Naive B cell (primary cell): ENCODE results near the gene C6orf62. TPM values are rescaled to one million over a fixed set of nuclear protein-coding genes. Genes with fewer than 3 reads are reported as not detected.
A peak's percentile ranks its signal among the peaks of the same experiment; 100 is the strongest.
"Not testable (repeated sequence)": the region's sequence is repeated elsewhere in the genome, so short reads cannot be mapped to it uniquely, and the experiment has no call there.

Experiments used
- ATAC-seq, 2 donors: fragments of 150-1000 bp; cut with Tn5 transposase; 2 replicates each; pipeline ENCODE4 v1.10.0; 2021; ENCODE audit warnings: low read depth in 2 of 2, mild to moderate bottlenecking in 2 of 2, moderate library complexity in 2 of 2
- DNase-seq: peaks from one replicate; pipeline ENCODE4 v3.0.0; 2022
- H3K27ac Mint-ChIP-seq, 6 donors: one replicate each; pipeline ENCODE4 v1.8.0; 2020 to 2022; ENCODE audit warnings: mild to moderate bottlenecking in 6 of 6, mixed read lengths in 6 of 6, moderate library complexity in 5 of 6, inconsistent platforms in 2 of 6
- H3K27me3 Mint-ChIP-seq, 3 donors: one replicate each; pipeline ENCODE4 v1.8.0; 2021 to 2022; ENCODE audit warnings: mixed read lengths in 3 of 3, mild to moderate bottlenecking in 1 of 3
- H3K36me3 Mint-ChIP-seq, 2 donors: one replicate each; pipeline ENCODE4 v1.8.0; 2020 to 2022; ENCODE audit warnings: mixed read lengths in 2 of 2, inconsistent platforms in 1 of 2, mild to moderate bottlenecking in 1 of 2
- H3K4me1 Mint-ChIP-seq, 3 donors: one replicate each; pipeline ENCODE4 v1.8.0; 2020 to 2022; ENCODE audit warnings: mixed read lengths in 3 of 3, inconsistent platforms in 1 of 3, mild to moderate bottlenecking in 1 of 3, moderate library complexity in 1 of 3
- H3K4me3 Mint-ChIP-seq, 8 donors: one replicate each; pipeline ENCODE4 v1.8.0; 2020 to 2022; ENCODE audit warnings: mild to moderate bottlenecking in 8 of 8, mixed read lengths in 8 of 8, moderate library complexity in 8 of 8, inconsistent platforms in 2 of 8
- H3K9me3 Mint-ChIP-seq, 7 donors: one replicate each; pipeline ENCODE4 v1.8.0; 2020 to 2022; ENCODE audit warnings: mixed read lengths in 7 of 7, mild to moderate bottlenecking in 5 of 7, inconsistent platforms in 2 of 7, moderate library complexity in 1 of 7
- polyA plus RNA-seq, 6 donors: library from polyadenylated mRNA; unstranded; fragments of 300-500 nt; fragmentation: Illumina TruSeq; gene quantifications; one replicate each; pipeline ENCODE4 v1.2.3, GENCODE V29; 2021; ENCODE audit warnings: low read depth in 6 of 6

C6orf62 gene
- polyA plus RNA-seq, 6 donors from 2014 or later: 100 to 145 (median 120) TPM

DNA sequence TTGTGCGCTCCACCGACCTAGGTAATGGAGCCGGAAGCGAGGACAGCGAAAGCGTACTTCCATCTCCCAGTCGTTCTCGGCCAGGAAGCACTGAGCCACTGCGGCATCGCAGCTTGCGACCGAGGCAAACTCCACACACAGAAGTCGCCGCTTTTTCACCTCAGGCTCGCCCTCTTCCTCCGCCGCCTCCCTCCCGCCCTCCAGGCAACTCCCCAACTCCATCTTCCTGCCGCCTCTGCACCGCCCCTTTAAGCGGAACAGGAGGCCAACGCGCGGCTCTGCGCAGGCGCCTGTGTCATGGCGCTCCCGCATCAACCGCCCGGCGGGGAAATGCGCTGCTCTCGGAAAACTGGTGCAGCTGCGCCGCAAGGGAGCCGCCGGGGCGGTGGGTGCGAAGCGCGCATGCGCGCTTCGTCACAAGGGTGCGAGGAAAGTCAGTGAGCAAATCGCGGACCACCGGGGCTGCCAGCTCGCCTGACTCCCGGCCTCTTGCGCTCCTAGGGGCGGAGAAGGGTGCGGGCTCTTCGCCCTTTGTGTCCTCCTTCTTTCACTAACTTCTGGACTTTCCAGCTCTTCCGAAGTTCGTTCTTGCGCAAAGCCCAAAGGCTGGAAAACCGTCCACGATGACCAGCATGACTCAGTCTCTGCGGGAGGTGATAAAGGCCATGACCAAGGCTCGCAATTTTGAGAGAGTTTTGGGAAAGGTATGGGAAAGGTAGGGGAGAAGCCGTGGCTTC is 52.1 kb downstream of the C6orf62 start, which contains the start of the genes ACOT13 and TDP2:
ACOT13 (plus strand) TSS at position 437 of the 737 bp plus-strand sequence; CDS start at position 624, 187 bp downstream.
TDP2 (minus strand) TSS at position 259 of the 737 bp plus-strand sequence; CDS start at position 222, 37 bp downstream.
- Mint-ChIP-seq H3K4me3 (peak within 1 kb of the TSS; percentile 94 to 100 (median 98)), H3K27me3 (no peaks in the 10 kb centered on the region), H3K27ac (peak within 1 kb of the TSS; percentile 91 to 99 (median 98)), H3K9me3 (peaks cover 0 to 13% (median 8%) of the 10 kb centered on the region in 7 donors), H3K4me1 (peaks cover 35 to 56% (median 37%) of the 10 kb centered on the region in 3 donors), H3K36me3 (peaks cover 6 to 16% of the 10 kb centered on the region in 2 donors)
- DNase-seq (peak; percentile 93), ATAC-seq (peak; percentile 92 to 93)

DNA sequence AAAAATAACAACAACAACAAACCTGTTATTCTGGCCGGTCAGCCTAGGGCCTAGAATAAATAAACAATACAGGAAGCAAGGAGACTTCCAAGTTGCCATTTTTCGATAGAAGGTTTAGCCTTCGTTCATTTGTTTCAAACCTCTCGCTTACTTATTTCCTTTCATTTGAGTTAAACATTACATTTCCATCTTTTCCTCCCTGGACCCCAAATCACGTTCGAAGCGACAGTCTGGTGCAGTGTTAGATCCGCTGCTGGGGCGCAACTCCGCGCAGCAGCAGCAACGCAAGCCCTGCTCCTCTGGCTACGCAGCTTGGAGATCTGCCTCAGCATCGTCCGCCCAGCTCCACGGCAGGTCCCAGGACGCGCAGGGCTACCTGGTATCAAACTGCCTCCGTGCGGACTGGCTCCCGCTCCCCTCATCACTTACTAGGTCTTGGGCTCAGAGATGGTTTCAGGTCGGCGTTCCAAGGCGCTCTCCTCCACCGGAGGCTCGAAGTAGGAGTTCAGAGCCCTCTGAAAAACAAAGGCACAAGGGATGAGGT is 52.8 kb downstream of the C6orf62 start:
- H3K9me3 Mint-ChIP-seq: peaks cover 0 to 12% (median 8%) of the 10 kb centered on the region in 7 donors
- ATAC-seq: peak; percentile 17 to 24
- H3K36me3 Mint-ChIP-seq: peaks cover 12 to 16% of the 10 kb centered on the region in 2 donors
- H3K27me3 Mint-ChIP-seq: no peaks in the 10 kb centered on the region
- peak overlapping the region; percentile 94 to 100 (median 98) for H3K4me3 Mint-ChIP-seq
- peak overlapping the region; percentile 91 to 99 (median 98) for H3K27ac Mint-ChIP-seq
- peaks cover 37 to 56% (median 40%) of the 10 kb centered on the region in 3 donors for H3K4me1 Mint-ChIP-seq
- DNase-seq: no peak

DNA sequence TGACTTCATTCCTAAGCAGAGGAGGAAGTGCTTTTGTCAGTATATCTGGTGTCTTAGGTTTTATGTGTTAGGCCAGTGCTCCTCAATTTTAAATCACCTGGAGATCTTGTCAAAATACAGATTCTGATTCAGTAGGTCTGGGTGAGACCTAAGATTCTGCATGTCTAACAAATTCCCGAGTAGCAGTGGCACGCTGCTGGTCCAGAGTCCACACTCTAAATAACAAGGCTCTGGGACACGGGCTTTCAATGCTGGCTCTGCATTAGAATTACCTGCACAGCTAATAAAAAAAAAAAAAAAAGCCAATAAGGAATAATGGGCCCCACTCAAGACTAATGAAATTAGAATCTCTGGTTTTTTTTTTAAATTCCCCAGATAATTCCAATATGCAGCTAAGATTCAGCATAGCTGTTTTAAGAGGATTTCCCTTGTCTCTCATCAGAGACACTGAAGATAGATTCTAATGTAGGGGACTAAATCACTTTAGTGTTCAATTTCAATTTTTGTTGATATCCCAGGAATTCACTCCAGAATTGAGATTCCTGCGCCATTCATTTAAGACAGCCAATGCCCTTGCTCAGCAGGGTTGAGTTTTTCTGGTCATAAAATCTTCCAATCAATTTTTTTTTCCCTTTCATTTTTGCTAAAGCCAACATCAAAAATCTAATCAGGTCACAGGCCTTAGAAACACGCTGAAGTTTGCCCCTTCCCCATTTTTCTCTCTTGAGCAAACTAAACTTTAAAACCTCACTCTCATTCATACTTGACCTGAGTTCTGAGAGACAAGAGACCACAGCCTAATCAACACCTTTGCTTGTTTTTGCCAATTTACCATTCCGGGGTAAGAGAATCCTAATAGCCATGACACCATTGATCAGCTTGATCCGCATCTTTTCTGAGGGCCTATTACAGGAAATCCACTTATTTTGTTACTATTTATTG is 54.6 kb downstream of the C6orf62 start:
- Mint-ChIP-seq H3K36me3 (peaks cover 12 to 16% of the 10 kb centered on the region in 2 donors), H3K27me3 (no peaks in the 10 kb centered on the region), H3K9me3 (peaks cover 0 to 4% (median 0%) of the 10 kb centered on the region in 7 donors), H3K4me1 (peaks cover 37 to 56% (median 40%) of the 10 kb centered on the region in 3 donors), H3K27ac (peak overlapping the region in 3 of 6 donors; percentile 22 to 91 (median 49)), H3K4me3 (peak overlapping the region in 4 of 8 donors; percentile 42 to 99 (median 96))
- ATAC-seq: no peak
- no peak for DNase-seq

DNA sequence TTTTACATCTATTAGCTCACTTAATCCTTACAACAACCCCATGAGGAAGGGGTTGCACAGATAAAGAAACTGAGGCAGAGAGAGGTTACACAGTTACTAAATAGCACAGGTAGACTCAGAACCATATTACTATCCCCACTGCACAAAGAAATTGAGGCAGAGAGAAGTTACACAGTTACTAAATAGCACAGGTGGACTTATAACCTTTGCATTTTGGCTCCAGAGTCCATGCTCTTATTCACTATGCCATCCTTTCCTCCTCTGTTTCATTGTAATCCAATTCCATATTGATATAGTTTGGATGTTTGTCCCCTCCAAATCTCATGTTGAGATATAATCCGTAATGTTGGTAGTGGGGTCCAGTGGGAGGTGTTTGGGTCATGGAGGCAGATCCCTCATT is 55.8 kb downstream of the C6orf62 start:
- H3K36me3 Mint-ChIP-seq: peaks cover 12 to 16% of the 10 kb centered on the region in 2 donors
- H3K4me3 Mint-ChIP-seq: peak overlapping the region in 1 of 8 donors; percentile 94
- peak overlapping the region in 1 of 6 donors; percentile 54 for H3K27ac Mint-ChIP-seq
- H3K4me1 Mint-ChIP-seq: peaks cover 31 to 47% (median 34%) of the 10 kb centered on the region in 3 donors
- no peaks in the 10 kb centered on the region for H3K27me3 Mint-ChIP-seq
- no peaks in the 10 kb centered on the region for H3K9me3 Mint-ChIP-seq
- no peak for DNase-seq
- ATAC-seq: no peak

DNA sequence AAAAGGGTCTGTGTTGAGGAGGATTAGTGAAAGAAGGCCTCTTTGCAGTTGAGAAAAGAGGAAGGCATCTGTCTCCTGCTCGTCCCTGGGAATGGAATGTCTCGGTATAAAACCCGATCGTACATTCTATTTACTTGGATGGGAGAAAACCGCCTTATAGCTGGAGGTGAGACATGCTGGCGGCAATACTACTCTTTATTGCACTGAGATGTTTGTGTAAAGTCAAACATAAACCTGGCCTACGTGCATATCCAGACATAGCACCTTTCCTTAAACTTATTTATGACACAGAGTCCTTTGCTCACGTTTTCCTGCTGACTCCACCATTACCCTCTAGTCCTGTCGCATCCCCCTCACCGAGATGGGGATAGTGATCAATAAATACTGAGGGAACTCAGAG is 56.7 kb downstream of the C6orf62 start:
- Mint-ChIP-seq H3K4me3 (no peak overlapping the region), H3K9me3 (no peaks in the 10 kb centered on the region), H3K27me3 (no peaks in the 10 kb centered on the region), H3K4me1 (peaks cover 27 to 37% (median 29%) of the 10 kb centered on the region in 3 donors), H3K36me3 (peaks cover 16 to 18% of the 10 kb centered on the region in 2 donors), H3K27ac (peak overlapping the region in 3 of 6 donors; percentile 33 to 91 (median 54))
- ATAC-seq: no peak
- no peak for DNase-seq

DNA sequence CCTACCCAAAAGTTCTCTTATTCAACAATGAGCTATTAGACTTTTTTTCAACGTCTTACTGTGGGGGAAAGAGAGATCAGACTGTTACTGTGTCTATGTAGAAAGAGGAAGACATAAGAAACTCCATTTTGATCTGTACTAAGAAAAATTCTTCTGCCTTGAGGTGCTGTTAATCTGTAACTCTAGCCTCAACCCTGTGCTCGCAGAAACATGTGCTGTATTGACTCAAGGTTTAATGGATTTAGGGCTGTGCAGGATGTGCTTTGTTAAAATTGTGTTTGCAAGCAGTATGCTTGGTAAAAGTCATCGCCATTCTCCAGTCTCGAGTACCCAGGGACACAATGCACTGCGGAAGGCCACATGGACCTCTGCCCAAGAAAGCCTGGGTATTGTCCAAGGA is 57.2 kb downstream of the C6orf62 start:
- H3K27me3 Mint-ChIP-seq, ATAC-seq, H3K9me3 Mint-ChIP-seq, DNase-seq: not testable (repeated sequence)
- Mint-ChIP-seq H3K4me3 (peak overlapping the region in 1 of 8 donors; percentile 31), H3K36me3 (peaks cover 16 to 18% of the 10 kb centered on the region in 2 donors), H3K27ac (peak overlapping the region in 1 of 6 donors; percentile 33), H3K4me1 (peaks cover 25 to 33% (median 26%) of the 10 kb centered on the region in 3 donors)

DNA sequence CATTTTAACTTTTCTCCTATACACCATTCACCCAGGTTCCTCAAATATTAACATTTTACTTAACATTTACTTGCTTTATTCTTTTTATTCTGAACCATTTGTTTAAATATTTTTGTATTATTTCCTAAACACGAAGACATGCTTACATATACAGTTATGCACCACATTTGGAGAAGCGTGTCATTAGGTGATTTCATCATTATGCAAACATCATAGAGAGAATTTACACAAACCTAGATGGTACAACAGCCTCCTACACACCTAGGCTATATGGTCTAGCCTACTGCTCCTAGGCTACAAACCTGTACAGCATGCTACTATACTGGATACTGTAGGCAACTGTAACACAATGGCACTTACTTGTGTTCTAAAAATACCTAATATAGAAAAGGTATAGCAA is 58.8 kb downstream of the C6orf62 start:
- Mint-ChIP-seq H3K9me3 (no peaks in the 10 kb centered on the region), H3K4me1 (peaks cover 24 to 29% (median 25%) of the 10 kb centered on the region in 3 donors), H3K36me3 (peaks cover 16 to 18% of the 10 kb centered on the region in 2 donors), H3K4me3 (no peak overlapping the region), H3K27me3 (no peaks in the 10 kb centered on the region), H3K27ac (peak overlapping the region in 2 of 6 donors; percentile 44 to 70)
- DNase-seq (no peak), ATAC-seq (no peak)

DNA sequence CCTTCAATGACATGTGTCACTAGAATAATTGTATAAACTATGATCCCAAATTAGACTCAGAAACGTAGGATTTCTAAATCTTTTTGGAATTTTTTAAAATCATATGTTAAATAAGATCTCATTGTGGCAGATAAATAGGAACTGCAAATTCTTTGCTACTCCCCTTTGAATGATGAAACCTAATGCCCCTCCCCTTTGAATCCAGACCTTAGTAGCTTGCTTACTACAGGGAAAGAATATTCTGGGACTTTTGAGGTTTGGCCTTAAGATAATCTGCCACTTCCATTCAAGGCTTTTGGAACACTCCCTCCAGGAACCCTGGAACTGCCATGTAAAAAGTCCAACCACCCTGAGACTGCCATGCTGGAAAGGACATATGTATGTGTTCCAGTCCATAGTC is 59.4 kb downstream of the C6orf62 start:
- DNase-seq: no peak
- ATAC-seq: no peak
- H3K4me1 Mint-ChIP-seq: peaks cover 18 to 24% (median 19%) of the 10 kb centered on the region in 3 donors
- H3K9me3 Mint-ChIP-seq: no peaks in the 10 kb centered on the region
- peaks cover 16% of the 10 kb centered on the region in 2 donors for H3K36me3 Mint-ChIP-seq
- H3K27me3 Mint-ChIP-seq: no peaks in the 10 kb centered on the region
- peak overlapping the region in 2 of 6 donors; percentile 44 to 70 for H3K27ac Mint-ChIP-seq
- no peak overlapping the region for H3K4me3 Mint-ChIP-seq

DNA sequence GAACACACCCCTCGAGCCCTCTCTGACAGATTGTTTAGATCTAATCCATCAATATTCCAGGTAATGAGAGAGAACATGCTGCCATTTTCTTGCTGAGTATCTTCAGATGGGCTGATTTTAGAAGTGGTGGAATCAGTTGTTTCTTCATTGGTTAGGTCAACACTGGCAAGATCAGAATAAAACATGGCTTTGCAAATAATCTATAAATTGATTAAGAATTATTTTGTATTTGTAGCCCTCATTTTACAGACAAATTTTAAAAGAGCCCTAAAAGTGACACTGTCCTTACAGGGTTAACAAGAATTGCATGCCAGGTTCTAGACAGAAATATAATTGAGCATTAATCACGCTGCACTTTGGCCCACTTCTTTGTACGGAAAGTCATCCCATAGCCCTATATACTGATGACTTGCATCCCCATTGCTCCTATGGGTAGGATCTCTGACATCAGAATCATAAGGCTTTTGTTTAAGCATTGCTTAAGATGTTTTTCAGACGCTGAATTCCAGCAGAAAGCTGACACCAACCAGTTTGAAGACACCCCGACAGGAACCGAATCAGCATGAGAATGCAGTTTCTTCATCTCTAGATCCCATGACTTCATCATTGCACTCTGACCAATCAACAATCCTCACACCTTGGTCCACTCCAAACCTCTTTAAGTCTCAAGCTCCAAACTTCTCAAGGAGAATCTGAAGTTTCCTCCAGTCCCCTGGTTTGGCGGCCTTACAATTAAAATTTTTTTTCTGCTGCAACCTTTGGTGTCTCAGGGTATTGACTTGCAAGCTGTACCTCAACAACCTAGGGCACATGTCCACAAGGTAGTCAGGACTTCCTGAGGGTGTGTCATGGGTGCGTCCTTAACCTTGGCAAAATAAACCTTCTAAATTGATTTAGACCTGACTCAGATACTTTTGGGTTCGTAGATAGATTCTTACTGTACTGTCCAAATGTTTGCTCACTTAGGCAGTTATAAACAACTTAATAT is 60.1 kb downstream of the C6orf62 start:
- no peak overlapping the region for H3K4me3 Mint-ChIP-seq
- H3K36me3 Mint-ChIP-seq: peaks cover 16 to 19% of the 10 kb centered on the region in 2 donors
- DNase-seq: no peak
- no peak for ATAC-seq
- H3K9me3 Mint-ChIP-seq: no peaks in the 10 kb centered on the region
- H3K27ac Mint-ChIP-seq: no peak overlapping the region
- no peaks in the 10 kb centered on the region for H3K27me3 Mint-ChIP-seq
- peaks cover 15 to 20% (median 17%) of the 10 kb centered on the region in 3 donors for H3K4me1 Mint-ChIP-seq

DNA sequence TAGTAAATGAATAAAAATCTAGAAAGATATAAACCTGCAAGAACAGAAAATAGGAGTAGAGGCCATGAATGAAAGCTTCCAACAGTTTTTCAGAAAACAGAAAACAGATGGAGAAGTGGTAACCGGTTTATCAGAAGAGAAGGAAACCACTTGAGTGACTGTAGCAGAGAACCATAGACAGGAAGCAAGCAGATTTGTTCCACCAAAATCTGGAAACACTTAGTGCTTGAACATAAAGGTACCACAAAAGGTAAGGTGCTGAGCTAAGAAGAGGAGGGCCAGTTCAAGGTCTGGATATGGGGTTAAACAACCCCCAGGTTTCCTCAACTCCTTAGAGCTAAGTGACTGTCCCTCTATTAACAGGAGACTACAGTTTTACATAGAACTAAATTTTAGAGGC is 63.7 kb downstream of the C6orf62 start:
- H3K4me1 Mint-ChIP-seq: peaks cover 13 to 16% (median 14%) of the 10 kb centered on the region in 3 donors
- H3K27ac Mint-ChIP-seq: peak overlapping the region; percentile 17 to 95 (median 56)
- ATAC-seq (no peak), DNase-seq (no peak)
- H3K36me3 Mint-ChIP-seq: peaks cover 11 to 27% of the 10 kb centered on the region in 2 donors
- no peaks in the 10 kb centered on the region for H3K27me3 Mint-ChIP-seq
- H3K4me3 Mint-ChIP-seq: no peak overlapping the region
- H3K9me3 Mint-ChIP-seq: no peaks in the 10 kb centered on the region
